Measurements from ENCODE around the gene ZNF74. TPM values are rescaled to one million over a fixed set of nuclear protein-coding genes. Genes with fewer than 3 reads are reported as not detected.

Gene ZNF74
- total RNA-seq, 4 donors from 2014 or later, result 7.9 to 10.7 (median 9.2) TPM

DNA sequence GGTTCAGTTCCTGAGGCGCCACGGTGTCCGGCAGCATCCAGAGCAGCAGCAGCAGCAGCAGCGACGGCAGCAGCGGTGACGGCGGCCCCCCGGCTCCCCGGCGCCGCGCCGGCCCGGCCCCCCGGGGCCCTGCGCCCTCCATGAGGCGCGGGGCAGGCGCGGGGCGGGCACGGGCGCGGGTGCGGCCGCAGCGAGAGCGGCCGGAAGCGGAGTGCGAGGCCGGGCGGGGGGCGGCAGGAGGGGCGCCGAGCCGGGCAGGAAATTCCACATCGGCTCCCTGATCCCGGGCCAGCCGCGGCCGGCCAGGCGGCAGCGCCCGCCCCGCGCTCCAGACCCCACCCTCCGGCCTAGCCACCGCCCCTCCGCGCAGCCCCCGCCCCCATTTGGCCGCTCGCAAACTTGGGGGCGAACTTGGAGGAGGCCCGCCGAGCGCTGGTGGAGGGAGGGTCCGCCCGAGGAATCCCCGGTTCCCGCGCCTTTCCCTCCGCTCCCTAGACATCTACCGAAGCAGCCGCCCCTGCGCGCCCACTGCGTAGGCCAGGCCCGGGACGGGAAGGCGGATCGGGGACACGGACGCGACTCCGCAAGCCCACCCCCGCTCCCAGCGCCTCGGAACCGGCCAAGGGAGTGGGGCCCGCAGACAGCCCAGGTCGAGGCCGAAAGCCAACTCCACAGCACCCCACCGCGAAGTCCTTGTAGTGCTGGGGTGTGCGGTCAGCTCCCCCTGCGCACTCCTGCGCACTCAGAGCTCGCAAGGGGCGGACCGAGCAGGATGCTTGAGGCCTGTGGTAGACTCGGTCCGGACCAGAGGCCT lies 43.9 kb downstream of the ZNF74 start, which contains the start of gene SCARF2:
SCARF2 (minus strand) TSS at position 213 of the 814 bp plus-strand sequence; CDS start at position 142, 71 bp downstream.
- peaks cover 0 to 67% (median 5%) of the 10 kb centered on the region in 4 donors for H3K27me3 ChIP-seq
- H3K36me3 ChIP-seq, result peaks cover 0 to 12% (median 0%) of the 10 kb centered on the region in 3 donors
- DNase-seq, result no peak
- 33% methylated on average over 8 of the region's 95 CpGs; no CpG with 5 or more reads in 1 of the 2 donors for WGBS, 2 donors
- peak within 1 kb of the TSS; percentile 36 to 70 (median 59) for H3K4me3 ChIP-seq
- no peaks in the 10 kb centered on the region for H3K9me3 ChIP-seq
- intact Hi-C loops (cut with DNase I), result no loop called here
- peaks cover 13 to 58% (median 23%) of the 10 kb centered on the region in 3 donors for H3K4me1 ChIP-seq
- TF ChIP-seq POLR2A (IDR thresholded peaks at IDR 0.05), result peak in 1 of 4 donors; percentile 11
- TF ChIP-seq, protein P1, sequence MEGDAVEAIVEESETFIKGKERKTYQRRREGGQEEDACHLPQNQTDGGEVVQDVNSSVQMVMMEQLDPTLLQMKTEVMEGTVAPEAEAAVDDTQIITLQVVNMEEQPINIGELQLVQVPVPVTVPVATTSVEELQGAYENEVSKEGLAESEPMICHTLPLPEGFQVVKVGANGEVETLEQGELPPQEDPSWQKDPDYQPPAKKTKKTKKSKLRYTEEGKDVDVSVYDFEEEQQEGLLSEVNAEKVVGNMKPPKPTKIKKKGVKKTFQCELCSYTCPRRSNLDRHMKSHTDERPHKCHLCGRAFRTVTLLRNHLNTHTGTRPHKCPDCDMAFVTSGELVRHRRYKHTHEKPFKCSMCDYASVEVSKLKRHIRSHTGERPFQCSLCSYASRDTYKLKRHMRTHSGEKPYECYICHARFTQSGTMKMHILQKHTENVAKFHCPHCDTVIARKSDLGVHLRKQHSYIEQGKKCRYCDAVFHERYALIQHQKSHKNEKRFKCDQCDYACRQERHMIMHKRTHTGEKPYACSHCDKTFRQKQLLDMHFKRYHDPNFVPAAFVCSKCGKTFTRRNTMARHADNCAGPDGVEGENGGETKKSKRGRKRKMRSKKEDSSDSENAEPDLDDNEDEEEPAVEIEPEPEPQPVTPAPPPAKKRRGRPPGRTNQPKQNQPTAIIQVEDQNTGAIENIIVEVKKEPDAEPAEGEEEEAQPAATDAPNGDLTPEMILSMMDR (IDR thresholded peaks at IDR 0.05), result no peak
- peak within 1 kb of the TSS; percentile 76 to 93 (median 84) for H3K27ac ChIP-seq

DNA sequence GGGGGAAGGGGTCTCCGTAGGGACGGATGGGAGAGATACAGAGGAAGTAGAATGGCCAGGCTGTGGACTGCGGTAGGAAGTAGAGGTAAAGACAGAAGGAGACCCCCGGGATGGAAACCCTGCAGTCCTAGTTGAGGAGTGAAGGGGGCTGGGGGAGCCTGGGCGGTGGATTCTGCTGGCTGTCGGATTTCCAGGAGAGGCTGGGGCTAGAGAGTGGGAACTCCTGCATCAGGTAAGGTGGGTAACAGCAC lies 44.4 kb downstream of the ZNF74 start:
- Histone ChIP-seq H3K9me3 (no peaks in the 10 kb centered on the region), H3K36me3 (peaks cover 0 to 16% (median 0%) of the 10 kb centered on the region in 3 donors), H3K4me3 (peak overlapping the region; percentile 36 to 70 (median 59)), H3K27me3 (peaks cover 0 to 62% (median 5%) of the 10 kb centered on the region in 4 donors), H3K27ac (peak overlapping the region; percentile 76 to 93 (median 83)), H3K4me1 (peaks cover 13 to 58% (median 23%) of the 10 kb centered on the region in 3 donors)
- no peak for DNase-seq
- 41 to 63% methylated on average over 4 to 6 of the region's 6 CpGs for whole genome bisulfite sequencing, 2 donors
- no peak for TF ChIP-seq POLR2A (IDR thresholded peaks at IDR 0.05)
- TF ChIP-seq, protein P1 (IDR thresholded peaks at IDR 0.05), result no peak
- intact Hi-C loops (cut with DNase I), result no loop called here

DNA sequence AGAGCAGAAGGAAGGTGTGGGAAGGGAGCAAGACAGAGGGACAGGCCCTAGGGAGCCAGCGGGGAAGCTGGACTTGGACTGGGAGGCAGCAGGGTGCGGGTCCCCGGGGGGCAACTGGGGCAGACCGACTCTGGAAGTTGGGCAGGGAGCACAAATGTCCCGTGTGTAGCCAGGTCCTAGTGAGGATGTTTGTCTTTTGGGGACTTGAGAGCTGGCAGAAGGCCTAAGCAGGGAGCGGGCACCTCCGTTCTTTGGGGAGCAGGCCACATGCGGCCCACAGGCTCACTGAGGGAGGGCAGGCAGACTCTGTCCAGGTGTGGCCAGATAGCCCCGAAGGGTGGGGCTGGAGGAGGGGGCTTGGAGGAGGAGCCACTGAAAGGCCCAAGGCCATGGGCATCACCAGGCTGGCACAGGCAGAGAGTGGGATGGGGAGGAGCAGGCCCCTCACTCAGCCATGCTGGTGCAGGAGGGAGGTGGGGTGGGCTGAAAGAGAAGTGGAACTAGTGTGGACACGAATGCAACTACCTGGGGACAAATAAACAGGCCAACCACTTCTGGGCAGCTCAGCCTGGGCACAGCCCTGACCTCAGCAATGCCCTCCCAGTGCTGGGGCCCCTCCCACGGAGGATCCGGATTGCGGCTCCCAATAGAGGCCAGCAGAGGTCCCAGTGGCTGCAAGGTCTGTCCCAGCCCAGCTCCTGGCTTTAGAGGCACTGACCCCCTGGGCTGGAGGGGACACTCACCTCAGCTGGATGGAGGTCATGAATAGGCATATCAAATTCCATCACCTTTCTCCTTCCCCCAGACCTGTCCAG lies 44.9 kb downstream of the ZNF74 start:
- peak overlapping the region in 3 of 4 donors; percentile 56 to 70 (median 62) for H3K4me3 ChIP-seq
- H3K4me1 ChIP-seq, result peaks cover 13 to 58% (median 23%) of the 10 kb centered on the region in 3 donors
- intact Hi-C loops (cut with DNase I), result no loop called here

DNA sequence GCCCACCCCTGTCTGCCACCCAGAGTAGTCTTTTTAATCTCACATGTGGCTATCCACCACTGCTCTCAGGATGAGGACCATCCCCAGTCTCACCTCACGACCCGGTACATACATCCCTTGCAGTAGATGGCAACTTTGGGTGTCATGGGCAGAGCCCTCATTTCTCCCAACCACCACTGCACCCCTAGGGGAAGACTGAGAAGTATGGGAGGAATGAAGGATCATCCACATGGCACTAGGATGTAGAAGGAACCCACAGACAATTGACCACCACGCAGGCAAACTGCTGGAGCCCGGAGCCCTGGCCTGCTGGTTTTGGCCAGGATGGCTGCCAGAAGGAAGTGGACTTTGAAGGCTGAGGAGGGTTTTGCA lies 45.6 kb downstream of the ZNF74 start:
- H3K27ac ChIP-seq, result no peak overlapping the region
- intact Hi-C loops (cut with DNase I), result no loop called here
- WGBS, 2 donors, result 75 to 95% methylated on average over 2 to 4 of the region's 4 CpGs
- peaks cover 13 to 58% (median 23%) of the 10 kb centered on the region in 3 donors for H3K4me1 ChIP-seq
- H3K27me3 ChIP-seq, result peaks cover 0 to 50% (median 3%) of the 10 kb centered on the region in 4 donors
- H3K36me3 ChIP-seq, result peaks cover 0 to 28% (median 0%) of the 10 kb centered on the region in 3 donors
- H3K9me3 ChIP-seq, result no peaks in the 10 kb centered on the region
- TF ChIP-seq POLR2A (IDR thresholded peaks at IDR 0.05), result no peak
- TF ChIP-seq, protein P1 (IDR thresholded peaks at IDR 0.05), result no peak
- H3K4me3 ChIP-seq, result no peak overlapping the region
- no peak for DNase-seq

More for the DNA sequence above, 44.9 kb downstream of the ZNF74 start:
- 68 to 76% methylated on average over 10 to 11 of the region's 13 CpGs for WGBS, 2 donors
- DNase-seq, result no peak
- peaks cover 0 to 56% (median 5%) of the 10 kb centered on the region in 4 donors for H3K27me3 ChIP-seq
- TF ChIP-seq POLR2A (IDR thresholded peaks at IDR 0.05), result no peak
- TF ChIP-seq, protein P1 (IDR thresholded peaks at IDR 0.05), result no peak
- peaks cover 0 to 22% (median 0%) of the 10 kb centered on the region in 3 donors for H3K36me3 ChIP-seq
- H3K27ac ChIP-seq, result peak overlapping the region; percentile 76 to 93 (median 83)
- H3K9me3 ChIP-seq, result no peaks in the 10 kb centered on the region
